ENCODE measurements around the gene DNAJC30.
A peak's percentile ranks its signal among the peaks of the same experiment; 100 is the strongest.
"Not testable (repeated sequence)": the region's sequence is repeated elsewhere in the genome, so short reads cannot be mapped to it uniquely, and the experiment has no call there.

DNAJC30 gene

GRCh38 chr7:73717025-73717807, 34.0 kb upstream of the DNAJC30 start:
- FAIRE-seq (no peak), DNase-seq (ENCODE audit: insufficient read length, low spot score) (no peak)
- no peak for TF ChIP-seq CTCF (IDR thresholded peaks at IDR 0.05; ENCODE audit: insufficient read depth, missing control alignments)

GRCh38 chr7:73716318-73716890, 33.2 kb upstream of the DNAJC30 start:
- FAIRE-seq (no peak), DNase-seq (ENCODE audit: insufficient read length, low spot score) (no peak)
- no peak for TF ChIP-seq CTCF (IDR thresholded peaks at IDR 0.05; ENCODE audit: insufficient read depth, missing control alignments)

- FAIRE-seq (no peak), DNase-seq (ENCODE audit: insufficient read length, low spot score) (no peak)
- TF ChIP-seq CTCF (IDR thresholded peaks at IDR 0.05; ENCODE audit: insufficient read depth, missing control alignments) = no peak
These were observed 32.5 kb upstream of the DNAJC30 start for GRCh38 chr7:73715648-73716317.

GRCh38 chr7:73713319-73713718, 30.1 kb upstream of the DNAJC30 start:
- FAIRE-seq; DNase-seq (ENCODE audit: insufficient read length, low spot score): not testable (repeated sequence)

- DNase-seq (ENCODE audit: insufficient read length, low spot score) = no peak
These were observed 29.5 kb upstream of the DNAJC30 start for GRCh38 chr7:73712773-73713172.

GRCh38 chr7:73708961-73709549, 25.8 kb upstream of the DNAJC30 start:
- DNase-seq (ENCODE audit: insufficient read length, low spot score) = peak; percentile 4
- no peak for FAIRE-seq
- TF ChIP-seq CTCF (IDR thresholded peaks at IDR 0.05; ENCODE audit: insufficient read depth, missing control alignments) = no peak

More at GRCh38 chr7:73712773-73713172, 29.5 kb upstream of the DNAJC30 start:
- no peak for TF ChIP-seq CTCF (IDR thresholded peaks at IDR 0.05; ENCODE audit: insufficient read depth, missing control alignments)
- FAIRE-seq = no peak

GRCh38 chr7:73707045-73707631, 23.9 kb upstream of the DNAJC30 start:
- TF ChIP-seq CTCF (IDR thresholded peaks at IDR 0.05; ENCODE audit: insufficient read depth, missing control alignments) = no peak
- FAIRE-seq = no peak
- peak; percentile 55 for DNase-seq (ENCODE audit: insufficient read length, low spot score)

All from D721Med (cell line).